DMS153 (cell line): ENCODE measurements around the gene YARS2.
"Not testable (repeated sequence)": the region's sequence is repeated elsewhere in the genome, so short reads cannot be mapped to it uniquely, and the experiment has no call there.

Source experiments
- DNase-seq: peaks from one replicate; lab custom pipeline; 2025; lab: John Stamatoyannopoulos, UW

The YARS2 gene

DNA sequence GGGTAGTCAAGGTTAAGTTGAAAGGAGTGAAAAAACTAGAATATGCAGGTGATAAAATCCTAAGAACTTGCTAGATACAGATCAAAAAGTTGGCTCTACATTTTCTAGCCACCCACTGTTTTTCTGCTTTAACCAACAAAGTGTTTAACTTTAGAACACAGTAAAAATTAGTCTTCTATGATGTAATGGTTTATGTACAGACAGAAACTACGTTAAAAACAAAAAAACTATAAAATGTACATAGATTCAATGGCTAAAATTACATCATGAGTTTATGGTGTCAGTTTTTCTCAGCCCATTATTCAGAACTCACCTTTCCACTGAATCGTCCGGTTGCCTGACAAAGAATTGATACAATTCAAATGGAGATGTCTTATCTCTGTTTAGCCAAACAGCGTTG, 2.1 kb downstream of the YARS2 start:
- no peak for DNase-seq

DNA sequence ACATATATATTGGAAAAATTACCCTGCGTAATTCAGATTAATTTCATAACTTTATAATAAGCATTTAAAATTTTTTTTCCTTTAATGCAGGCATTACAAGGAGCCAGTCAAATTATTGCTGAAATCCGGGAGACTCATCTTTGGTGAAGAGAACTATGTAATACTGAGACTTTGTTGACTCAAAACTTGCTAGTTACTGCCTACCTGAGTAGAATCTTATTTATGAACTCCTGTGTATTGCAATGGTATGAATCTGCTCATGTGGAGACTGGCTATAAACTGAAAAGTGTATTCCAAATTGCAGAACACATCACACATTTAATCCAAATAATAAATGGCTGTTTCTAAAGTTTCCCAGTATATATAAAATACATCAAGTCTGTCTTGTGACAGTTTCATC, 12.4 kb downstream of the YARS2 start:
- no peak for DNase-seq

DNA sequence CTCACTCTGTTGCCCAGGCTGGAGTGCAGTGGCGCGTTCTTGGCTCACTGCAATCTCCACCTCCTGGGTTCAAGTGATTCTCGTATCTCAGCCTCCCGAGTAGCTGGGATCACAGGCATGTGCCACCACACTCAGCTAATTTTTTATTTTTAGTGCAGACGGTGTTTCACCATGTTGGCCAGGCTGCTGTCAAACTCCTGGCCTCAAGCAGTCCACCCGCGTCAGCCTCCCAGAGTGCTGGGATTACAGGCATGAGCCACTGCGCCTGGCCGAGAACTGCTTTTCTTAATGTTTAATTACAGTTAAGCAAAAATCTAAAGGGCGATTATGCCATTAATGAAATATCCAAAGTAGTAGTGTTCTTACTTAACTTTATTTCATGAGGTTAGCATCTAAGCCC, 13.6 kb downstream of the YARS2 start:
- DNase-seq, result no peak

- DNase-seq, result no peak
Observed at GRCh38 chr12:32739279-32739678, 16.4 kb downstream of the YARS2 start.

- DNase-seq, result no peak
Observed at GRCh38 chr12:32737715-32738114, 18.0 kb downstream of the YARS2 start.

GRCh38 chr12:32736445-32736844, 19.3 kb downstream of the YARS2 start:
- no peak for DNase-seq

DNA sequence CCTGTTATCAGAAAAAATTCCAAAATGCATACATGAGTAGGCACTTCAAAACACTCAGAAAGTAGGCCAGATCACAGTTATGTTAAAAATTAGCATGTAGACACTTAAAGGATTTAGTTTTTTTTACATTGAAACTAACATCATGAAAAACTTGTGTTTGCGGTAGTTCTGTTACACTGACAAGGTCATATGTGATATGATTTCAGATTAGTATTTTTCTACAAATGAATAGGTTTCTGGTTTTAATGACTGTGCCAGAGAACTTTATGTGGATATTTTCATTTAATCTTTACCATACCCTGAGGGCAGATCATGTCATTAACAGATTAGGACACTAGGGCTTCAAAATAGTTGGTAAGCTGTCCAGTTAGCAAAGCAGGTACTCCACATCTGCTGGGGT, 20.7 kb downstream of the YARS2 start:
- no peak for DNase-seq

DNA sequence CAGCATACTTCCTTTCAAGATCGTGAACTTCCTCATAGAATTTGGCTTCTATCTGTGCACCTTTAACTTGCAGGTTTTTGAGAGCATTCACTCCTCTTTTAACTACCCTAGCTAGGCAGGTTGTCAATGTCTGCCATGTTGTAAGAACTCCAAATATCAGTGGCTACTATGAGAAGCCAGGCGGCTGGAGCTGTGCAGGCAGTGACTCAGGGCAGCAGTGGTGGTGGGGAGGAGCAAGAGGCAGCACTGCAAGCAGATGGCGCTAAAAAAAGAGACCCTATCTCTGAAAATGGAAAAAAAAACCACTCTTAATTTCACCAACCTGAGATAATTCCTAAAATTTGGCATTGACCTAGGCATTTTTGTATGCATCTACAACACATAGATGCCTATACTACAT, 28.5 kb downstream of the YARS2 start:
- DNase-seq, result no peak

DNA sequence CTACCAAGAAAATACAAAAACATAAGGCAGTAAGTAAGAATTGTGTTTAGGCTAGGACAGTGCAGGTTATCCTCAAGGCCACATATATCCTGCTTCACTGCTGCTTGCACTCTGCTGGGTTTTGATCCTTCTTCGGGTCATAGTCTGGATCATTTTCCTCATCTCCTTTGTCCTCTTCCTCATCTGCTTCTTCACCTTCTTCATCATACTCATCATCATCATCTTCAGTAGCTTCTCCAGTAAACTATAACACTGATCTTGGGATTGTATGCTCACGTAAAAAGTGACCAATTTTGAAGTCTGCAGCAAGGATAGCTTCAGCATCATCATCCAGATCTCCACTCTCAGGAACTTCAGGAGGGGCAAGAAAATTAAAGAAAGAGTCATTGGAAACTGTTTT, 29.4 kb downstream of the YARS2 start:
- DNase-seq, result no peak

DNA sequence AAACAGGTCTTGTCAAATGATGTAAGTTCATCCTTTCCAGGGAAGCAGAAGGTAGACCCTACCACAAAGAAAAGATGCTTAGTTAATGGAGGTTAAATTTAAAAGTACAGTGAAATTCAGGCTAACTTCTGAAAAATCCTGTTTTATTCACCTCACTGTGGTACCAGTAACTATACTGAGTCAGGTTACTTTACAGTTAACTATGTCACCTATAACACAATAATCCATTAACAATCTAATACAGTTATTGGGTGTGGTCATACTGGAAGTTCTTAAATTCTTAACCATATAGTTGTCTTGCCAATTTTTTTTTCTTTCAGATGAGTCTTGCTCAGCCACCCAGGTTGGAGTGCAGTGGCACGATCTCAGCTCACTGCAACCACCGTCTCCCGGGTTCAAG, 30.4 kb downstream of the YARS2 start:
- not testable (repeated sequence) for DNase-seq

GRCh38 chr12:32718926-32719325, 36.8 kb downstream of the YARS2 start:
- DNase-seq, result no peak

GRCh38 chr12:32714772-32715171, 40.9 kb downstream of the YARS2 start:
- DNase-seq, result no peak

DNA sequence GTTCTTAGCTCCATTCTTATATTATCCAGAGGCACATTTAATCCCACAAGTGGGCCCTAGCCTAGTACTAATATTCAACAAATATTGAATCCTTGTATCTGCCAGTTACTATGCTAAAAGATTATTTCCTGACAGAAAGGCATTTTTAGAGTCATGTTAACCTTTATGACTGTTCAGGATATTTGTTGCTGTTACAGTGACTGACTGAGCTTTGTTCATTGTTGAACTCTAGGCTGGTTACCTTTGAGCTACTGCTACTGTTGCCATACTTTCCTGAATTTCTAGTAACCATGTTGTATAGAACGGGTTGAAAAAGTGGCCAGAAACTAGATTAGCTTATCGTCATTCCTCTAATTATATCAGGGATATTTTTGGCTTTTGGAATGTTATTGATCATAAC, 46.8 kb downstream of the YARS2 start:
- no peak for DNase-seq

DNA sequence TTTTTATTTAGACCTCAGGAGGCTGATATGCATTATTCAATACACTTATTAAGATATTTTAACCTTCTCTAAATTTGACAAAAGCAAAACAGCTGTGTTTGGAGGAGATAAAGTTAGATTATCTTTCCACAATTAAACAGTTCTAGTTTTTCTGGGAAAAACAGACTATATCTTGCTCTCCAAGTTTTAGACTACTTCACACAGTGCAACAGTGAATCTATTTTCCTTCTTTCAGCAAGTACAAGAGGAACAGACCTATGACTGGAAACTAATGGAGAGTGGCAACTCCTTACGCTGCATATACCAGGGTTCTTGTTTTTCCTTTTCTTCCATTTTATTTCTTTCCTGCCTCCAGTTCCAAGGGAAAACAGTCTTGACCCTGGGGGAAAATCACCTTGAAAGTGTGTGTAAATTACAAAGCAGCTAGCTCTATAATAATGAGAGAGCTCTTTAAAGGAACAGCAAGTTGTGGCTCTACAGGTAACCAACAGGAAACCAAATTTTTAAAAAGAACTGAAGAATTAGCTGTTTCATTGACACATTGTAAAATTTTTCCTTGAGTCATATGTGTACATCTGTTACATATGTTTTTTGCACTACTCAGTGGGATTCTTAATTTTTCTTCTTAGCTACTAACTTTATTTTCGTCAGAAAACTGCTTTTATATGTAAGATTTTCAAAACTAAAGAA, 49.2 kb downstream of the YARS2 start:
- DNase-seq, result no peak

DNA sequence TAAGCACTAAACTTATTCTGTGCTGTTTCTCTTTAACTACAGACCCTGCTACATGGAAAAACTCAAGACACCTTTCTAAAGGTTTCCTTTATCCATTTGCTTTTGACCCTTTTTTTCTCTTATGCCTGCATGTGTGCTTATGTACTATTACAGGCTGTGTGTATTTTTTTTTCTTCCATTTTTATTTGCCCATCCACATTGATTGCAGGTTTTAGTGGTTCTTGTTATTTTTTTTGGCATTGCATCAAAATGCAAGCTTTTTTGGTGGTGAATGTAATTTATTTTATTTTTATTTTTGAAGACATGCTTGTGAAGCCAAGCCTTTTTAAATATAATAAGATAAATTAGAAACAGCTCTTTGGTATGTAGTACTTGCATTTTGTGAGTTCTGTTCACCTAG, 49.9 kb downstream of the YARS2 start:
- no peak for DNase-seq

DNA sequence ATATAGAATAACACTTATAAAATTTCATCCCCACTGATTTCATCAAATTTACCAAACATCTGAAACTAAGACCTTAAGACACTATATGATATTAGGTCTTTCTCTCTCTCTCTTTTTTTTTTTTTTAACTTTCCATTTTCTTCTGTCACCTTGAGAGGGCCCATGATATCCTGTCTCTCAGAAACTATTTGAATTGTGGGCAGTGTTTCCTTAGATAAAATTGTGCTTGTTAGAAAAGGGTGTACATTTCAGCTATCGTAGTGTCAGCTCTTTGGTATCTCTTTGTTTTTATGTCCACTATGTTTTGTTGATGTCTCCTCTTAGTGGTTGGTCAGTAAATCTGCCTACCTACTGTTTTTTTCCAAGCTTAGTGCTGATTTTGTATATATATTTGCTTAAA, 52.8 kb downstream of the YARS2 start:
- DNase-seq, result no peak

- DNase-seq, result no peak
Observed at GRCh38 chr12:32702473-32702872, 53.2 kb downstream of the YARS2 start.

DNA sequence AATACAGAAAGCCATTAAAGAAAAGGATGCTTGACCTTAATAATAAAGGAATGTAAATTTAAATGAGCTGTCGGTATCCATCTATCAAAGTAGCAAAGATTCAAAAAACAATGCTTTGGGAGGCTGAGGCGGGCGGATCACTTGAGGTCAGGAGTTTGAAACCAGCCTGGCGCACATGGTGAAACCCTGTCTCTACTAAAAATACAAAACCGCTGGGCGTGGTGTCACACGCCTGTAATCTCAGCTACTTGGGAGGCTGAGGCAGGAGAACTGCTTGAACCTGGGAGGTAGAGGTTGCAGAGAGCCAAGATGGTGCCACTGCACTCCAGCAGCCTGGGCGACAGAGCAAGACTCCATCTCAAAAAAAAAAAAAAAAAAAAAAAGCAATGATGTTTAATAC, 56.3 kb downstream of the YARS2 start:
- DNase-seq, result not testable (repeated sequence)

GRCh38 chr12:32698285-32698684, 57.4 kb downstream of the YARS2 start:
- peak; percentile 47 for DNase-seq

DNA sequence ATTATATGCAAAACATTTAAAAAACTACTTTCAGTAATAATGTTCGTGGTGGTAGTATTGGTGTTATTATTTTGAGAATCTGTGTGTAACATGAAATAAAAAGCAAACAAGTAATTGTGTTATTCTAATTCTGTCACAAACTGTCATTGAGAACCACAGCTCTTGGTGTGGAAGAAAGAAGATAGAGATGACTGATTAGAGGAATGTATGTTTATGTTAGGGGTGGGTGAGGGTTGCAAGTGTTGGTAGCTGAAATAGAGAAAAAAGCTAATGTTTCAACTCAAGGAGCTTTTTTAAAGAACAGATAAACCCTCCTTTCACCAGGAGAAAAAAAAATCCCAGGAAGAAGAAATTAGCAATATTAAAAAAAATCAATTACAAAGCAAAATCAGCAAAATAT, 58.3 kb downstream of the YARS2 start:
- no peak for DNase-seq
